Fibroblast of lung (primary cell): ENCODE measurements around the gene ABHD3.

Source experiments
- CTCF ChIP-seq, 2 donors: IDR thresholded peaks in 1 of 2; conservative IDR thresholded peaks in 1 of 2; 1 replicate in 1 of 2; 2 replicates in 1 of 2; pipeline ENCODE4 v1.5.1; 2011 to 2012; ENCODE audit warnings: low read length in 2 of 2, control low read depth in 1 of 2, inconsistent platforms in 1 of 2, low read depth in 1 of 2, mild to moderate bottlenecking in 1 of 2
- EZH2 ChIP-seq: IDR thresholded peaks from 2 replicates; pipeline ENCODE4 v1.5.1; 2012; ENCODE audit warnings: low read length, control low read depth, mild to moderate bottlenecking; ENCODE audit errors: missing control alignments

DNA sequence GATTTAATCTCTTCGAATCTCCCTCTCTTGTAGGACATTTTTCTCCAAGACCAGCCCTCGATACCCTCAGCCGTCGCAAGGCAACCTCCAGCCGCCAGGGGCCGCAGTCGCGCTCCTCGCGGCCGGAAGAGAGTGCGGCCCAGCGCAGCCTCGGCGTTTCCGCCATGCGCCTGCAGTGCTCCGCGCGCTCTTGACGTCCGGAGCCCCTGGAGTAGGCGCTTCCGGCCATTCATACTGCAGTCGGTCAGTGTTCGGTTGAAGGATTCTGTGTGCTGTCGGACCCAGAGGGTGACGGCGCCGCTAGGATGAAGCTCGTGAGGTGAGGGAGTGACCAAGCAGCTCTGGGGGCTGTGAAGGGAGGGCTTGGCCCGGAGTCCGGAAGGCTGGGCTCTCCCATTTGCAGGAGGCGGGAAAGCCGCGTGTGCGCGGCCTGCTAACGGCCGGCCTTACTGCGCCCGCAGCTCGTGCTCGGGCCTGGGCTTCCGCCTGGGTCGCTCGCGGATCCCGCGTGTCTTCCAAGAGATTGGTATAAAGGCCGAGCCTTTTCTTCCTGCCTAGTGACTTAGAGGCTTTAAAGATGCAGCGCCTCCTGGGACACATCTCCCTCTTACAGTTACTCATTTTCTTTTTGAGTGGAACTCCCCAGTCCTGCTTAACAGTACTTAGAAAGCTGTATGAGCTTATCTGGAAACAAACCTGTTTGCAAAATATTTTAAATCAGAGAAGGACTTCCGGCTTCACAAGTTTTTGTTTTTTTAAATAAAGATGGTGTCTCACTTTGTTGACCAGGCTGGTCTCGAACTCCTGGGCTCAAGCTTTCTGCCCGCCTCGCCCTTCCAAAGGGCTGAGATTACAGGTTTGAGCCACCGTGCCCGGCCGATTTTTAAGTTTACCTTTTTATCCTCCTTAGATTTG lies 92.2 kb downstream of the ABHD3 start, which contains the start of gene SNRPD1:
- TF ChIP-seq CTCF (conservative IDR thresholded peaks at IDR 0.05 in 1 of 2, IDR thresholded peaks at IDR 0.05 in 1 of 2; ENCODE audit: low read depth in 1 of 2, low read length in 2 of 2) (peak; percentile 91 to 94), EZH2 (no peak)
